HG02642 (cell line): ENCODE data around the gene ARAP1.

Experiments used
- ATAC-seq: cut with Tn5 transposase; IDR thresholded peaks from one replicate; pipeline ENCODE4 v1.9.1; 2021; ENCODE audit warnings: mild to moderate bottlenecking; ENCODE audit not compliant: unreplicated experiment, poor library complexity

ARAP1 gene

DNA sequence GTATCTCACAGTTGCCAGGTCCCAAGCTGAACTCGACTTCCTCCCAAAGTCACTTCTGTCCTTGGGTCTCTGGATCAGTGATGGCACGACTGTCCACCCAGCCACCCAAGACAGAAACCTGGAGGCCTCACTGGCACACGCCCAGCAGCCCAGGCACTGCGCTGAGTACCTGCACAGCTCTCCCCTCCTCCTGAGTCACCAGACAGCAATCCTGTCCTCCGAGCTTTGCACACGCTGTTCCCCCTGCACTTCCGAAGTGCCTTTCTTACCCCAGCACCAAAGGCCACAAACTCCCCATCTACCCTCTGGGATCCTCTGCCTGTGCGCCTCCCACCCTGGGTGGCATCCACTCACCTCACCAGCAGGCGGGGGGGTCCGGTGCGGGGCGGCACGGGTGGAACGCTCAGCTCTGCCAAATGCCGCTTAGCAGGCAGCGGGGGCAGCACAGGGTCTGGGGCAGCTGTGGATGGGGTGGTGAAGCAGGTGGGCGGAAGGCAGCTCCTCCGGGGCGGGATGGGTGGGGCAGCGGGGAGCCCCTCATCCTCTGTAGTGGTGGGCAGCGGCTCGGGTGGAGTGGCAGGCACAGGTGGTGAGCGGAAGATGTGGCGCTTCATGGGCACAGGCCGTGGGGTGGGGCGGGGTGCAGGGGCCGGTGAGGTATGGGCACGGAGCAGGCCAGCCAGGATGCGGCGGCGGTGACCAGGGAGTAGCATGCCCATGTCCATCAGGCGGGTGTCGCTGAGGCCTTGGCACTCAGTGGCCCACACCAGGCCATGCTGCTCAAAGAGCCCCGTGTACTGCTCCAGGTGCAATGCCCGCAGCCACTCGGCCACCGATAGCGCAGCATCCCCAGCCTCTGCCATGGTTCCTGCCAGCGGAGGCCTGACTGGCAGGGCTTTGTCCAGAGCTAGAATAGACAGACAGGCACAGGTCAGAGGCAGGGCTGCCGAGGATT lies 25.7 kb downstream of the ARAP1 start:
- ATAC-seq, result no peak

DNA sequence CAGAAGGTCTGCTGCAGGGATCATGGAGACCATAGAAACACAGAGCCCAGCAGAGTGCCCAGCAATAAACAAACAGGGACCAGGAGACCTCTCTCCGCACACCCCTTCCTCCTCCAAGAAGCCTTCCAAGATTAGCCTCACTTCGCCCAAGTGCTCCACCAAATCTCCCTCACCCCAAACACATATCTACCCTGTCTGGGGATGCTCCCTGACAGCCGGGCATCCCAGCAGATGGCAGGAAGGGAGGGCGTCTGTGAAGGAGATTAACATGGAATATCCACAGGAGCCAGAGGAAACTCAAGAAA lies 26.5 kb downstream of the ARAP1 start:
- ATAC-seq, result no peak

DNA sequence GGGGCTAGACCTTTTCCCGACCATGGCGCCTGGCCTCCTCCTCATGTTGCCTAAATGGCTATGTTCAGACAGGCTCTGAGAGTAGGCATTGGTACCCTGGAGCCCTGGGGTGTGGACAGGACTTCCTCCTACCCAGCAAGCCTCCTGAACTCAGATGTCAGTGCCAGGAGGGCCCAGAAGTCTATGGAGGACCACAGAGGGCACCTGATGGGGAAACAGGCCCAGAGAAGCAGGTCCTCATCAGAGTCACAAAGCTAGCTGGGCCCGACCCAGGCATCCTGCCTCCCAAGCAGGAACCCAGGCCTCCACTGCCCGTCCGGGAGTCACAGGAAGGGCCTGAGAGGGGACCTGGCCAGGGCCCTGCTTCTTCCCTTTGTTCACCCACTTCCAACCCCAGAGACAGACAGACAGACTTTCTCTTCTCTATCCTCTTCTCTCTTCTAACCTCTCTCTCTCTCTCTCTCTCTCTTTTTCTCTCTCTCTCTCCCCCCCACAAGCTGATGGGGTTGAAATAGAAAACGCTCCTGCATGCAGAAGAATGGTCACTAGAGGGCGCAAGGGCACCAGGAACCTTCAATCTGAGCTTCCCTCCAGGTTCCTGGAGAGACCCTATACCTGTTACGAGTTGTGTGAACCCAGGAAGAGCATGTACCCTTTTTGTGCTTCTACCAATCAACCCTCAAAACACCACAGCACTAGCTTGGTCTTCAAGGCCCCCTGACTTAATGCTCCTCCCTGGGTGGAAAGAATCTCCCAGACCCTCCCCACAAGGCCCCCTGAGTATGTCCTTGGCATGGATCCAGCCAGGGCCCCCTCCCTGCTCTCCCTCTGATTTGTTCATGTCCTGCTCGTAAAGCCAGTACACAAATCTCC lies 27.1 kb downstream of the ARAP1 start:
- no peak for ATAC-seq

DNA sequence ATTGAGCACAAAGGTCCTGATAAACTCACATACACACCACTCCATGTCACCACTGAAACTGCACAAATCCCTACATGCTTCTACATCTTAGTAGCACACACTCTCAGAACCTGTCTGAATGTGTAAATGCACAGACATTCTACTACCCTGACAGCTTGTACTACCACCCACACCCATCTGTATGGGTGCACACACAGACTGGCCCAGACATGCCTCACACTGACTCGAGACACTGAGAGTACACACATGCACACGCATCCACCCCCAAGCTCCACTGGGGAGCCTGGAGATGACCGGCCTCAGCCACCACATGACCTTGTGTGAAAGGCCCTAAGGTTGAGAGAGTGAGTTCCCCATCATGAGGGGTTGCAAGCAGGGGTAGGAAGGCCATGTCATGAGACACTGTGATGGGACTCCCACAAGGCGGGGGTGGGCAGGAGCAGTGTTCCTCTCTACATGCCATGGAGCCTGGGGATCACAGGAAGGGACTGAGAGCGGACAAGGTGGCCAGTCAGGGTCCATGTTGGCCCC lies 28.1 kb downstream of the ARAP1 start:
- ATAC-seq, result no peak

DNA sequence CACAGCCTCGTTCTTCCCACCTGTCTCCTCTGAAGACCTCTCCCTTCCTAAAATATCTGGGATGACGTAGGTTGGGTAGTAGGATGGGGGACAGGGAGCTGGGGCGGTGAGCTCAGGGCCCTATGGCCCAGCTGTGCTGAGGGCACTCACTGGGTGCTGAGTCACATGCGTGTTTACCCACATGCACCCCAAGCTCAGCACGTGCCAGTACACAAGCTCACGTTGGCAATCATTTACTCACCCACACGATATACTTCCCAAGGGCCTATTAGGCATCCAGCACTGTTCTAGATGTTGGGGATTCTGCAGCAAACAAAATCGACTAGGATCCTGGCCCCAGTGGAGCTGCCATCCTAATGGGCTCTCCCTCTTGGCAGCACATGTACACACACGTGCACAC lies 28.7 kb downstream of the ARAP1 start:
- no peak for ATAC-seq

DNA sequence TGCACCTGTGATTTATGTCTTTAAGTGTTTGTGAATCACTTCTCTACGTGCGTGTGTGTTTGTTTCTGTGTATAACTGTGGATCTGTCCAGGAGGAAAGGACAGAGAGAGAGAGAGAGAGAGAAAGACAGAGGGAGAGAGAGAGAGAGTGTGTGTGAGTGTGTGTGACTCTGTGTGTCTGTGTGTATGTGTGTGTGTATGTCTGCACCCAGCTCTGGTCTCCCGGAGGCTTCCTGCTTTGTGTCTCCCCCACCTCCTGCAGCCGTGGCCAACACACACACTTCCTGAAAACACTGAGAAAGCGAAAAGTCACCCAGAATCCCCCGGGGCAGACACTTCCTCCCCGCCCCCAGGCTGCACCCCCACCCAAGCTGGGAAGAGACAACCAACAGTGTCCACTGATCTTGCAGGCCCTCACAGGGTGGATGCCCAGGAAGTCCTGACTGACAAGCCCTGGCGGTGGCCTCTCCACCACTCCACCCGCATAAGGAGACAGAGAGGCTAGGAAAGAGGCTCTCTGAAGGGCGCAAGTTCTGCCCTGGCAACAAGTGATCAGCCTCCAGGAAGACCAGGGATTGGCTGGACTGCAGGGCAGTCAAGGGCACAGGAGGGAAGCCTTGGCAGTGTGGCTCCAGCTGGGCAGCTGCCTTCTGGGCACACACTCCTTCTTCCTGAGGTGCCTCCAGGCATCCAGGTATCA lies 30.0 kb downstream of the ARAP1 start:
- peak; percentile 76 for ATAC-seq

DNA sequence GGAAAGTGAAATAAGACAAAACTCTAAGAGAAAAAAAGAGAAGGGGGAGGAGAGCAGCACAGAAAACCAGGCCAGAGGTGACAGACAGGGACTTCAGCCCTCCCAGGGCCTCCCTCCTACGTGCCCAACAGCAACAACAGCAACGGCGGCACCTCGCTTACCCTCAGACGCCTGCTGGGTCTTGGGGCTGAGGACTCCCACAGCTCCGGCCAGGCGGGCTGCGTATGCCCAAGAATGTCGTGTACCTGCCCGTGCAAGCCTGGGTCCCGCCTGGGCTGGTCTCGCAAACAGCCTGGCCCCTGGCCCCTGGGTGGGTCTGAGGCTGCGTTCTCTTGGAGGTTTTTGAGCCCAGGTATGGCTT lies 30.5 kb downstream of the ARAP1 start:
- no peak for ATAC-seq

DNA sequence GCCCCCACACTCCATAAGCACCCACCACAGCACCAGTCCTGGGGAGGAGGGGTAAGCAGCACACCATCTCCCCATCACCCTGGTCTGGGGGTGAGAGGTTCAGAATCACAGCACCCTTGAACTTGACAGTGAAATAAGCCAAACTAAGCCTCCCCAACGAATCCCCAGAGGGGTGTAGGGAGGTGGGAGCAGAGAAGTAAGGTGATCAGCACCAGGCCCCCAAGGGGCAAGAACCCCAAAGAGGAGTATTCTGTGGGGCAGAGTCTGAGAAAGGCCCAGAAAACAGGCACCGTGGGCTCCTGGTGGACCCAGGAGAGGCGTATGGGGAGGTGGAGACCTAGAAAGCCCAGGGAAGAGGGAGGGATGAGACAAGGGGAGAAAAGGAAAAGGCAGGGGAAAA lies 30.9 kb downstream of the ARAP1 start:
- ATAC-seq, result no peak

DNA sequence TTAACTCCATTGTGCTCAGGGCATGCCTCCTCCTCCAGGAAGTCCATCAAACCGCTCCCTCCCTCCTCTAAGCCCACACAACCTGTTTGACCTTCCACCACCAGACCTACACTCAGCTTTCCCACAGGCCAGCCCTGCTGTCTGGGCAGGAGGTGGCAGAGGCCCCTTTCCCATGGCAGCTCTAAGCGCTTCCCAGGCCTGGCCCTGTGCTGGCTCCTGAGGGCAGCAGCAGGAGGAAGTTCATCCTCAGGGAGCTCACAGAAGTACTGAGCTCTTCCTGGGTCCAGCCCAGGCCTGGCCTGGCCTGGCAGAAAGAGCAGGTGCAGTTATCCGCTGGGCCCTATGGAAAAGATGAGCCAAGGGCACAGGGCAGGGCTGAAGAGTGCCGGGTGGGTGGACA lies 31.4 kb downstream of the ARAP1 start:
- no peak for ATAC-seq

DNA sequence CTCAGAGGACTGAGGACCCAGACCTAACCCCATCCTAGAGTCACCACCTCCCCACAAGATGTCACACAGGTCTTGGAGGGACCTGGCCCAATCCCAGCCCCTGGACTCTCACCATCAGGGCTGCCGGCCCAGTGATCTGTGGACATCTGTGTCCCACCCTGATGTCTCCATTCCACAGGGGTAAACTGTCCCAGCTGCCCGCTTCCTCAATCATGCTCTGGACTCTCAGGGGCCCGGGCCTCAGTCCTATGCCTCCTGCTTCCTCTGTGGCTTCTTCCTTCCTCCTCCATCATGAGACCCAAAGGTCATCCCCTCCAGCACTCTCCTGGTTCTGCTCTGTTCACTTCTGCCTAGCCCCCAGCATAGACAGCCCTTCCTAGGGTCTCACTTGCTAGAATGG lies 32.2 kb downstream of the ARAP1 start:
- no peak for ATAC-seq

DNA sequence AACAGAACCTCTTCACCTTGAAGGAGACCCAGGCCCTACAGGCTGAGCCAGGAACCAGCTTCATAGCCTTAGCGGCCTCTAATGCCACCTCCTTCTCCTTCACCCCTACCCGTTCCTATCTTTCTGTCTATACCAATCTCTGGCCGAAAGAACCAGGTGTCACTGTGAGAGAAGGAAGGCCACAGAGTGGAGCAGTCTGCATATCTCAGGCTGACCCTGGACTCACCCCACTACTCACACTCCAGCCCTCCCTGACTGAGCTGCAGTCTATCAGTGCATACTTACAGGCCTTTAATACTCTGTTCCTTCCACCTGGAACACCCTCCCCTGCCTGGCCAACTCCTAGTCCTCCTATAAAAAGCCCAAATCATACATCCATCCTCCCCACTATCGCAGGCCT lies 32.7 kb downstream of the ARAP1 start:
- ATAC-seq, result no peak

DNA sequence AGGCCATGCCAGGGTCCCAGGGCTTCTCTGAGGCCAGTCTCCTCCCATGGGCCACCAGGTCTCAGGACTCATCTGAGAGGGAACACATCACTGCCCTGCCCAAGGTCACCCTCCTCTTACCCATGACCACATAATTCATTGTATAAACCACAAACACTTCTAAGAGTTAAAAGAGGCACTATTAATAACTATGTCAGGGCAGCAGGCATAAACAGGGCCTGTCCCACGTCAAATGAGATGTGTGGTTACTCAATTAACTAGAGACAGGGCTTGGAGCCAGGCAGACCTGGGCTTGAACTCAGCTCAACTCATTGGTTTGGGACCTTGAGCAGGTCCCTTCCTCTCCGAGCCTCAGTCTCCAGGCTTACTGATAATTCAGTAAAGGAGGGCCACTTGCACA lies 33.1 kb downstream of the ARAP1 start:
- ATAC-seq, result no peak

DNA sequence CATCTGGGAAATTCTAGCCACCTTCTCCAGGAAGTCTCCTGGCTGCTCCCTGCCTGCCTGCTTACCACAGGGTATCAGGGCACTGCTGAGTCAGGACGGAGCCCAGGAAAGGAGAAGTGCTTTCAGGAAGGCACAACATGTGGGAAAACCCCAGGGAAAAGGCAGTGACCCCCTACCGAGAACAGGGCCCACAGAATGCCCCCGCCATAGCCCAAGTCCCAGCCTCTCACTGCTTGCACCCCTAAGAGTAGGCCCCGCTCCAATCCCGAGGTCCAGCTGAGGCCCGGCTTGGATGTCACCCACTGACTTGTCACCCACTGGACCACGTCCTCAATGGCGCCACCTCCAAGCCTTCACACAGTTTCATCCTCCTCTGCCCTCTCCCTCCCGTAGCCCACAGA lies 34.1 kb downstream of the ARAP1 start:
- ATAC-seq, result no peak

DNA sequence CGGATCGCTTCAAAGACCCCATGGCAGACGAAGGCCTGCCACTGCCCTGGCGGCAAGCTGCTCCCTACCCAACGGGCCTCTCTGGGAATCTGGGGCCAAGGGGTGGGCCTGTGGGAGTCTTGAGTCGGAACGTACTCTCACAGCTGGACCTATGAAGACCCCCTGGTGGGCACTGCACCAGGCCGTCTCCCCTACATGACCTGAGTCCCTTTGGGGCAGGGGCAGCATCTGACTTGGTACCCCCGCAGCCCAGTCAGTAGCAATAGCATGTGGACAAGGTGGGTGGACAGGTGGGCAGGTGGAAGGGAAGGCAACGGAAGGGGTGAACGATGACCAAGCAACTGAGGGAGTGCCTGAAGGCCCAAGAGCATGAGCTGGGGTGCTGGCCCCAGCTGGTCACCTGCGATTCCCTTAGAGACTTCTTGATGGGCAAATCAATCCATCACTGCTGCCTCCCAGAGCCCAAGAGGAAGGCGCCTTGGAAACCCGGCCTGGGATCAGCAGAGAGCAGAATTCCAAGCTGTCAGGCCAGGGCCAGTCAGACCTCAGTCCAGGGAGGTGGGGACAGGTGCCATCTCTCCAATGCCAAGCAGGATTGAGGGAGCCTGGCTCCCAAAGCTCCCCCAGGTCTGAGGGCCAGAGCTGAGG lies 35.3 kb downstream of the ARAP1 start:
- no peak for ATAC-seq

DNA sequence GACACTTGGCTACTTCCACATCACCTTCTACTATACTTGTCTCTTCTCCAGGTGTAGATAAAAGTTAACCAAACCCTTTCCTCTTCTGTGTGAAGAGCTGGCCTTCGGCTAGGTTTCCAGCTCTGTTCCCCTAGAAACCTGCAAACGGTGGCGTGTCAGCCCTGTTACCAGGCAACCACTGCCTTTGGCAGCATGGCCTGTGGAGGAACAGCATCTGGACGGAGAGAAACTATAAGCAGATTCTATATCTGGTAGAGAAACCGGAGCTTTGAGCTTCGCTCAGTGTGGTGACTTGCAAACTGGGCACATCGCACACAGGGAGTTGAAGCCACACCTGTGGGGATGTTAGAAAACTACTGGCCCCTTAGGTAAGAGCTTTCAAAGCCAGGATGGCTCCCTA lies 35.9 kb downstream of the ARAP1 start:
- no peak for ATAC-seq

DNA sequence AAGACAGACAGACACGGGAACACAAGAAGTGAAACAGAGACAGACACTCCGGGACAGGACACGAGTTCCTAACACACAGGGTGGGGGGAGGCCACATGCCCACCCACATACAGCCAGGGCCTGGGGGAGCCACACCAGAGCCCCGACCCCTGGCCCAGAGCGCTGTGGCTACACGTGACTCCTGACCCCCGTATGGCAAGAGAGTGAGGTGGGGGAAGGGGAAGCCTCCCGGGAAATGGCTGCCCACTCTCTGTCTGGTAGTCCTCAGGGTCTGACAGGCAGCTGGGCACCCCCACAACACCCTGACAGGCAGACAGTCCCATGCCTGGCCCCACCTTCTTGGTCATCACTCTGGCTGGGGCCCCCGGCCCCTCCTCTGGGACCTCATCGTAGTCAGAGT lies 39.4 kb downstream of the ARAP1 start:
- no peak for ATAC-seq

DNA sequence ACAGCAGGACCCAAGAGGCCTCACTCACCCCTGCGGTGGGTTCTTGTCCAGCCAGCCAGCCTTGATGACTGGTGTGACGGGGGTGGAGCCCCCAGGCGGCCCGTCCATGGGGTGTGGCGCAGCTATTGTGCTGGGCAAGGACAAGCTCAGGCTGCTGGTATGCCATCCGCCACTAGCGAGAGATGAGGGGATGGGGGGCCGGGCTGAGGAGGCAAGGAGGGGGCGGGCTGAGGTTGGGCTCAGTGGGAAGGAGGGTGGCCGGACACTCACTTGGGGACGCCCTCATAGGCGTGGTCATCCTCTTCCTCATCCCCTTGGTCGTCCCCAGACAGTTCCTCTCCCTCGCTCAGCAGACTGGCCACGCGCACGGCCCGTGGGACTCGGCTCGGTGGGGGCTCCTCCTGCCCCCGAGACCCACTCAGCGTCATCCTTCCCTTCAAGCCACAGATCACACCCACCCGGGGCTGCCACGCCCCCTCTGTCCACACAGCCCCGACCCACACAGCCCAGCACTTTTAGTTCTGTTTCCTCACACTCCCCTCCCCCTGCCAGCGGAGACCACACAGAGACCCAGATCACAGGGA lies 39.9 kb downstream of the ARAP1 start:
- ATAC-seq, result no peak

DNA sequence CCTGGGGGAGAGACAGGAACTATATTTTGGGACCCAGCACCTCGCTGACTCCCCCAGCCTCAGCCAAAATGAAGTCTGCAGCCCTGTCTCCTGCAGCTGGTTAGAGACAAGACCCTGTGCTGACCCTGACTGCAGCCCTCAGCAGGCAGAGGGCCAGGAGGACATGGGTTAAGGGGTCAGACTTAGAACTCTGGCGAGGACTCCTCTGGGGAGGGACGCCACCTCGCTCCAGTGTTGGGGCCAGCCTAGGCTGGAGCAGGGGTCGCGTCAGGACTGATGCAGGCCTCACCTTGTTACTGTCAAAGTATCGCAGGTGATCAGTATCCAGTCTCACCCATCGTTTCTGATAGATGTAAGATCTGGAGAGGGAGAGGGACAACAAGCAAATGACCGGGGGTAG lies 41.1 kb downstream of the ARAP1 start:
- no peak for ATAC-seq

DNA sequence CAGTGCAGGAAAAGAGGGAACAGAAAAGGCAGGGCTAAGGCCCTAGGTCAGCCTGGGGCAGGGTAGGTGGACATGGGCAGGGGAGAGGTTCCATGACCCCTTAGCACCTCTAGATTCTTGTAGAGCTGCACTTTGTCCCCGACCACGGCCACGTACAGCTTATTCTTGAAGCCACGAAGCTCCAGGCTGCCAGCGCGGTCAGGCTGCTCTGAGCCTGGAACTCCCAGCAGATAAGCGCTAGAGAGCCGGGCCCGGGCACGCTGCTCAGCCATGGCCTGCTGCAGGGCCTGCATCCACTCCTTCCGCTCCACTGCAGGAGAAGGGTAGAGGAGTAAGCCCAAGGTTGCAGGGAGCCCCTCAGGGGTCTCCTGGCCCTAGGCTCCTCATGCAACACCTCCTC lies 41.9 kb downstream of the ARAP1 start:
- no peak for ATAC-seq
